Activated gamma-delta T cell treated with Interleukin-2 at 50 U/mL for 16 hours (primary cell): Measurements from ENCODE around the gene IRF2BPL.

ENCODE experiments used
- DNase-seq: peaks from one replicate; pipeline ENCODE4 v3.0.0-alpha.2; 2020

The IRF2BPL gene

DNA sequence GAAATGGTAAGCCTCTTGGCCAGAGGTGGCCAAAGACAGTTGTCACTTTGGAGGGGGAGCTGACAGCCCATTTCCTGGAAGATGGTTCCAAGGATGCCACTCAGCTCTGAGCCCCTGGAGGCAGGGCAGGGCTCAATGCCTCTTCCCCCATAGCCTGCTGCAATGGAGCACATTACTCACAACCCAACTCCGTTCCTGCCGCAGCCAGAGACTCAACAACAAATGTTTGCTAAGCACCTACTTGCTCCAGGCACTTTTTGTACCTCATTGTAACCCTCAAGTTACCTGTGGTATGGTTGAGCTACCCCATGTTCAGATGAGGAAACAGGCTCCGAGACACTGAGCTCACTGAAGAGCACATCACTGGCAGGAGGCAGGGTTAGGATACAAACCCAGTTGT lies 19.5 kb downstream of the IRF2BPL start:
- DNase-seq: no peak

- DNase-seq: no peak
Measured at GRCh38 chr14:77008541-77008940, 20.0 kb downstream of the IRF2BPL start.

DNA sequence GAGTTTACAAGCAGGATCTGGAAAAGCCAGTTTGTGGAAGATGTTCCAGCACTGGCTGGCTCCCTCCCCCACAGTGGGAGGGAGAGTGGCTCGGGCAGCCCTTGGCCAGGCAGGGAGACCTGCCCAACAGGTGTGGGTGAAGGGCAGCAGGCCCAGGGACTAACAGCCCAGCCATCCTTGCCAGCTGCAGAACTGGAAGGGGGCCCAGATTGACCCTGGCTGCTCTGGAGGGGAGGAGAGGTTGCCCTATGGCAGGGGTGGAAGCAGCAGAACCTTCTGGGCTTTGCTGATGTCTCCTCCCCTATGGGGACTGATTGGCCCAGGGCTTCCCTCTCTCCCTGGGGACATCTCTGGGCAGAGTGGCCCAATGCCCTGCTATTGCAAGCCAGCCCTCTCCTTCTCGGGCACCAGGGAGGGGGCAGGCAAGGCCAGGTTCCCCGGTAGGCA lies 20.5 kb downstream of the IRF2BPL start:
- no peak for DNase-seq

DNA sequence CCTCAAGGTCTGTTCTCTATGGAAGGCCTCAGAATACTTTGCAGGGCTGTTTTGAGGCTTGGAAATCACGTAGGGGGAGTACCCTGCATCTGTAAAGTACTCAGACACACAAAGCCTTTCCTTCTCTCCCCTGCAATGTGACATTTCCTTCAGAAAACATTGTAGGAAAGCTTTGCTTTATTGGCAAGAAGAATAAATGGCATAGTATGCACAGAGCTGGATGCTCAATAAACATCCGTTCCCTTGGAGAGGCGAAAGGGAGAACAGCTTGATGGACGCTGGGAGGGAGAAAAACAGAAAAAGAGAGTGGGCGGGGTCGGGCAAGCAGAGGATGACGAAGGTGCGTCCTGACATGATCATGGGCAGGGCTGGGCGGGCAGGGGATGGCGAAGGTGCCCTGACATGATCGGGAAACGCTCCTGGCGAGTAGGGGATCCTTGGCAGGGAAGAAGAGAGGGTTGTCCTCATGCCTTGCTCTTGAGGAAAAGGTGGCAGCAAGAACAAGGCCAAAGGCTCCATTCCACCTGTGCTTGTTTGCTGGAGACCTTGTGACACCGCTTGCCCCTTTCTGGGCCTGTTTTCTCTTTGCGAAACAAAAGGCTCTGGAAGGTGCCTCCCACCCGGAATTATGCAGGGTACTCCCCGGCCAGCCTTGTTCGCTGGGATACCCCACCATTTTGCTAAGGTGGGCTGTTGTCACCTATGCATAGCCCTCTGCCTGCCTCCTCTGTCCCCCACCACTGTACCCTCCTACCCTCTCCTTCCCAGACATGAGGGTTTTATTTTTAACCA lies 21.1 kb downstream of the IRF2BPL start:
- no peak for DNase-seq

DNA sequence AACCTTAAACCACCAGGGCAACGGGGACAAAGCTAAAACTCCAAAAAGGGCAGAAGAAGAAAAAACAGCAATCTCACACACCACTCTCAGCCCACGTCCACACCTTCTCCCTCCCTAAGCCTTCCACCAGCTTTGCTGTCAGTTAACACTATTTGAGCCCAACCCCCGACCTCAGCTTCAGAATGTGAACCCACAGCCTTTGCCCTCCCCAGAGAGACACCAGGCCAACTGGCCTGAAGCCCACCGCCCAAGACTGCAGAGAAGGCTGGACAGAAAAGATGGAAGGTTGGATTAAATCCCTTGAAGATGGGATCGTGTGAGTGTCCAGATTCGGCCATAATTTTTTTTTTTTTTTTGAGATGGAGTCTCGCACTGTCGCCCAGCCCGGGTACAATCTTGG lies 22.4 kb downstream of the IRF2BPL start:
- no peak for DNase-seq

- no peak for DNase-seq
Measured at GRCh38 chr14:77005559-77005958, 22.9 kb downstream of the IRF2BPL start.

- no peak for DNase-seq
Measured at GRCh38 chr14:77004711-77005460, 23.6 kb downstream of the IRF2BPL start.

GRCh38 chr14:77003960-77004710 lies 24.4 kb downstream of the IRF2BPL start:
- no peak for DNase-seq

DNA sequence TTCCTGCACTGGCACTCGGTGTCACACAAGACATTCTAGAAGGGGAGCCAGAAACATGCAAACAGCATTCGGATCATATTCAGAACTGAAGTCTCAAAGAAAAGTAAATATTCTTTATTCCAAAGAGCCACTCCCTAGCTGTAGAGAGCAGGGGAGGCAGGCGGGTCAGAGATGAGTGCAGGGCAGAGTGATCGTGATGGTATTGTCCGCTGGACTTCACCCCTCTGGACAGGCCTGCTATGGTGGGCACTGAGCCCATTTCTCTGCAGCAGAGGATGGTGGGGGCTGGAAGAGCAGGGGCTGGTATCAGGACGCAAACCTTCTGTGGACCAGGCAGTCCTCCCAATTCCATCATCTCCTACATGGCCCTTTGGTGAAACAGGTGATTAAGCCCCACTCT lies 25.6 kb downstream of the IRF2BPL start:
- DNase-seq: no peak

- no peak for DNase-seq
Measured at GRCh38 chr14:77002335-77002734, 26.2 kb downstream of the IRF2BPL start.

- DNase-seq: no peak
Measured at GRCh38 chr14:77000340-77001270, 27.9 kb downstream of the IRF2BPL start.

DNA sequence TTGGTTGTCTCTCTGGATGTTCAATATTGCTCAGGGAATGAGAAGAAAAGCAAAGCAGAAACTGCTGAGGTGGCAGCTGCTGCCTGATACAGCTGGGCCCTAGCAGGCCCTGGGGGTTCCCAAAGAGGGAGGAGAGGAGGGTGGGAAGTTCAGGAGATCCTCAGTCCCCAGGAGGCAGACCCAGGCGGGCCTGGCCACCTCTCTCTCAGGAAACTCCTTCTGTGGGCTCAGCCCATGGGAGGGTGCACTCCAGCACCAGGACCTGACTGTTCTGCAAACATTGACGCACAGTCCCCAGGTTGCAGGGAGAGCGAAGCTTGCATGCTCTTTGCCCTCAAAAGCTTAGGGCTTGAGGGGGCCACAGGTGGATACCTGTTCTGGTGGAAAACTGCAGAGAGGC lies 29.6 kb downstream of the IRF2BPL start:
- DNase-seq: no peak

- no peak for DNase-seq
Measured at GRCh38 chr14:76997257-76997970, 31.1 kb downstream of the IRF2BPL start.

GRCh38 chr14:76996563-76997146 lies 31.9 kb downstream of the IRF2BPL start:
- no peak for DNase-seq

GRCh38 chr14:76995279-76996035 lies 33.1 kb downstream of the IRF2BPL start:
- DNase-seq: no peak

DNA sequence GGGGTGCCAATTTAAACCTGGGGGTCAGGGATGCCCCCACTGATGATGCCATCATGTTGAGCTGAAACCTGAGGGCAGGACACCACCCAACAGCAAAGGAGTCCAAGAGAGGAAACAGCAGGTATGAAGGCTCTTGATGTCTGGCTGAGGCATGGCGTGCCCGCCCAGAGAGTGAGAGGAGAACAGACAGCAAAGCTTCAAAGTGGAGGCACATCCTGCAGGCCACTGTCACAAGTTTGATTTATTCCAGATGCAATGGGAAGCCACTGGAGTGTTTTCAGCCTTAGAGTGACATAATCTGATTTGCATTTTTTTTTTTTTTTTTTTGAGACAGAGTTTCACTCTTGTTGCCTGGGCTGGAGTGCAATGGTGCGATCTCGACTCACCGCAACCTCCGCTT lies 34.8 kb downstream of the IRF2BPL start:
- no peak for DNase-seq

DNA sequence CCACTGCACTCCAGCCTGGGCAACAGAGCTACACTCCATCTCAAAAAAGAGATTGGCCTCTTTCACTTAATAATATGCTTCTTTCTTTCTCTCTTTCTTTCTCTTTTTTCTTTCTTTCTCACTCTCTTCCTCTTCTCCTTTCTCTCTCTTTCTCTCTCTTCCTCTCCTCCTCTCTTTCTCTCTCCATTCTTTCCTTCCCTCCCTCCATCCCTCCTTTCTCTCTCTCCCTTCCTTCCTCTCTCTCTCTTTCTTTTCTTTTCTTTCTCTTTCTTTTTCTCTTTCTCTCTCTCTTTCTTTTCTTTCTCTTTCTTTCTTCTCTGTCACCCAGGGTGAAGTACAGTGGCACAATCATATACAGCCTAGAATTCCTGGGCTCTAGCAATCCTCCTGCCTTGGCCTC lies 38.4 kb downstream of the IRF2BPL start:
- DNase-seq: no peak

DNA sequence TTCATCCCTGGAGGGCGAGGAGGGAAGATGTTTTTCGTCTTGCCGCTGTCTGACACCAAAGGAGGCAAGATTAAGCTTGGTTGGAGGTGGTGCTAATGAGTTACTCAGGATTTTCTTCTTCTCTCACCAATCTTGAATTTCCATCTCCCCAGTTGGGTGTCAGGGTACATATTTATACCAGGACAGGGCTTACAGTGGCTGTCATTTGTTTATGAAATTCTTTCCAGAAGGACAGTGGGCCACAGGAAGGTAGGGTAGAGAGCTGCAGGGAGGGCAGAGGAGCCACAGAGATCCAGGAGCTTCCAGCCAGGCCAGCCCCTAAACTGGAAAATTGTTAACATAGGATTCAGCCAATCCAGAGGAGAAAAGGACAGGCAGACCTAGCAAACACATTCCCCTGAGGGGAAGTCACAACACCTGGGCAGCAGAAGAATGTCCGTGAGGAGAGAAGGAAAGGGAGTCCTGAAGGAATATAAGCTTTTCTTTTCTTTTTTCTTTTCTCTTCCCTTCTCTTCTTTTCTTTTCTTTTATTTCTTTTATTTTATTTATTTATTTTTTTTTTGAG lies 40.5 kb downstream of the IRF2BPL start:
- DNase-seq: no peak

DNA sequence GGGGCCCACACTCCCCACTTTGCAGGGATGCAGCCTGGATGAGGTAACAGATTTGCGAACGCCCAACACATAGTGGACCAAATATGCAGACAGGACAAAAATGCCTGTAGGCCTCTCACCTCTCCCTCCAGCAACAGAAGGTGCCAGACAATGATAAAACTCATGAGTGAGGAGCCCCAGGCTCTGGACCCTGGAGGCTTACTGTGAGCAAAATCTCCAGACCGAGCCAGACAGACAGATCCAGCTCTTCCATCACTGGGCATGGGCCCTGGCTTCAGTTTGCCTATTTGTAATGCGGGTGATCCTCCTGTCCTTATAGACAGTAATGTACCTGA lies 42.3 kb downstream of the IRF2BPL start:
- no peak for DNase-seq

- no peak for DNase-seq
Measured at GRCh38 chr14:76985540-76986230, 42.8 kb downstream of the IRF2BPL start.
